ENCODE data around the gene CRYBB2. TPM values are rescaled to one million over a fixed set of nuclear protein-coding genes. Genes with fewer than 3 reads are reported as not detected.
"Not testable (repeated sequence)": the region's sequence is repeated elsewhere in the genome, so short reads cannot be mapped to it uniquely, and the experiment has no call there.

CRYBB2 gene
- total RNA-seq, 1 donor from 2014 or later, result not detected

DNA sequence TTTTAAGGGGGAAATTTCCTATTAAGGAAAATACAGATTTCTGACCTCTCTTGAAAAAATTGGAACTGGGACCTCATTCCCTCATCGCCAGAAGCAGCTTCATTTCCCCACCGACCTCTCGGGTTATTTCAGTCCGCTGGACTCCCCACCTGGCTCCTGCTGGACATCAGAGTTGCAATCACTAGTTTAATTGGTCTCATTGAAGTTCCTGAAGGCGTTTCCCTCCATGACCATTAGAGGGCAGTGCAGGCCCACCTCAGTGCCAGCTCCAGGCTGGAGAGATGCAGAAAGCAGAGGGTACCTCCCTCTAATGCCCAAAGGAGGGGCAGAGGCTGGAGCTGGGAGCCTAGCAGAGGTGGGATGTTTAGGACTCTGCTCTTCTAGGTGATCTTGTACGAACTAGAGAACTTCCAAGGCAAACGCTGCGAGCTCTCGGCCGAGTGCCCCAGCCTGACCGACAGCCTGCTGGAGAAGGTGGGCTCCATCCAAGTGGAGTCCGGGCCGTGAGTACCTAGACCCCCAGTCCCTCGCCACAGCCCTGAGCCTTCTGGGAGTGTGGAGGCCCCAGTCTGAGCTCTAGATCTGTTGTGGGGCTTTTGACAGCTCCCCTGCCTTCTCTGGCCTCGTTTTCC lies 17.0 kb upstream of the CRYBB2 start:
- no peaks in the 10 kb centered on the region for H3K9me3 ChIP-seq (ENCODE audit: low read depth)
- H3K9me3 Mint-ChIP-seq, result no peaks in the 10 kb centered on the region
- H3K4me1 ChIP-seq, result peaks cover 10% of the 10 kb centered on the region
- no peak overlapping the region for H3K4me2 ChIP-seq
- H3K27me3 ChIP-seq, result no peaks in the 10 kb centered on the region
- H3K27ac Mint-ChIP-seq, result no peak overlapping the region
- H3K4me1 Mint-ChIP-seq, result peaks cover 18% of the 10 kb centered on the region
- H3K36me3 Mint-ChIP-seq, result no peaks in the 10 kb centered on the region
- H3K9ac ChIP-seq, result no peak overlapping the region
- no peaks in the 10 kb centered on the region for H3K27me3 Mint-ChIP-seq (ENCODE audit: insufficient read depth, low read depth)
- peaks cover 21% of the 10 kb centered on the region for H4K20me1 ChIP-seq (ENCODE audit: low read depth)
- H3K36me3 ChIP-seq, result no peaks in the 10 kb centered on the region
- peak; percentile 84 for DNase-seq (ENCODE audit: low spot score)
- TF ChIP-seq EZH2 (IDR thresholded peaks at IDR 0.05), result no peak
- TF ChIP-seq, protein P1, sequence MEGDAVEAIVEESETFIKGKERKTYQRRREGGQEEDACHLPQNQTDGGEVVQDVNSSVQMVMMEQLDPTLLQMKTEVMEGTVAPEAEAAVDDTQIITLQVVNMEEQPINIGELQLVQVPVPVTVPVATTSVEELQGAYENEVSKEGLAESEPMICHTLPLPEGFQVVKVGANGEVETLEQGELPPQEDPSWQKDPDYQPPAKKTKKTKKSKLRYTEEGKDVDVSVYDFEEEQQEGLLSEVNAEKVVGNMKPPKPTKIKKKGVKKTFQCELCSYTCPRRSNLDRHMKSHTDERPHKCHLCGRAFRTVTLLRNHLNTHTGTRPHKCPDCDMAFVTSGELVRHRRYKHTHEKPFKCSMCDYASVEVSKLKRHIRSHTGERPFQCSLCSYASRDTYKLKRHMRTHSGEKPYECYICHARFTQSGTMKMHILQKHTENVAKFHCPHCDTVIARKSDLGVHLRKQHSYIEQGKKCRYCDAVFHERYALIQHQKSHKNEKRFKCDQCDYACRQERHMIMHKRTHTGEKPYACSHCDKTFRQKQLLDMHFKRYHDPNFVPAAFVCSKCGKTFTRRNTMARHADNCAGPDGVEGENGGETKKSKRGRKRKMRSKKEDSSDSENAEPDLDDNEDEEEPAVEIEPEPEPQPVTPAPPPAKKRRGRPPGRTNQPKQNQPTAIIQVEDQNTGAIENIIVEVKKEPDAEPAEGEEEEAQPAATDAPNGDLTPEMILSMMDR (IDR thresholded peaks at IDR 0.05), result peak; percentile 95
- H3F3A ChIP-seq (ENCODE audit: low read depth), result no peaks in the 10 kb centered on the region
- no peak overlapping the region for H3K27ac ChIP-seq
- no peak overlapping the region for H2AFZ ChIP-seq (replicated peaks)
- H3K4me3 ChIP-seq, result no peak overlapping the region
- no peaks in the 10 kb centered on the region for H3K79me2 ChIP-seq (ENCODE audit: low read depth)
- no peak overlapping the region for H3K4me3 Mint-ChIP-seq

DNA sequence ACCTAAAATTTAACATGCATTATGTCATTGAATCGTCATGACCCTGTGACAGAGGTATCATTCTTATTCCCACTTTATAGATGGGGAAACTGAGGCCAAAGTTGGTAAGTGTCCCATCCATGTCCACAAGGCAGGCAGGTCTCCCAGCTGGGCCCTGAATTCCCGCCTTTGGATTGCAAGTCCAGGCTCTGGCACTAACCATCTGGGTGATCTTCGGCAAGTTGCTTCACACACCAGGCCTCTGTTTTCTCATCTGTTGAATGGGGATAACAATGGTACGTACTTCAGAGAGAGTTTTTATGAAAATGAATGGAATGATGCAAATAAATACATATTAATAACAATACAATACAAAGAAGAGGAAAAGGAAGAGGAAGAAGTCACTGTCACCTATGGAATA lies 16.4 kb upstream of the CRYBB2 start:
- no peak overlapping the region for H3K4me3 ChIP-seq
- peaks cover 9% of the 10 kb centered on the region for H3K4me1 ChIP-seq
- no peaks in the 10 kb centered on the region for H3K36me3 ChIP-seq
- H3F3A ChIP-seq (ENCODE audit: low read depth), result no peaks in the 10 kb centered on the region
- no peaks in the 10 kb centered on the region for H3K27me3 ChIP-seq
- H3K9ac ChIP-seq, result no peak overlapping the region
- H2AFZ ChIP-seq (replicated peaks), result no peak overlapping the region
- Mint-ChIP-seq H3K27me3 (ENCODE audit: insufficient read depth, low read depth) (no peaks in the 10 kb centered on the region), H3K4me3 (no peak overlapping the region), H3K9me3 (no peaks in the 10 kb centered on the region), H3K4me1 (peaks cover 13% of the 10 kb centered on the region), H3K27ac (no peak overlapping the region), H3K36me3 (no peaks in the 10 kb centered on the region)
- H3K79me2 ChIP-seq (ENCODE audit: low read depth), result no peaks in the 10 kb centered on the region
- no peak overlapping the region for H3K27ac ChIP-seq
- DNase-seq (ENCODE audit: low spot score), result no peak
- no peak for TF ChIP-seq EZH2phosphoT487 (IDR thresholded peaks at IDR 0.05)
- no peak for TF ChIP-seq EZH2 (IDR thresholded peaks at IDR 0.05)
- H4K20me1 ChIP-seq (ENCODE audit: low read depth), result peaks cover 15% of the 10 kb centered on the region
- no peaks in the 10 kb centered on the region for H3K9me3 ChIP-seq (ENCODE audit: low read depth)
- no peak overlapping the region for H3K4me2 ChIP-seq

DNA sequence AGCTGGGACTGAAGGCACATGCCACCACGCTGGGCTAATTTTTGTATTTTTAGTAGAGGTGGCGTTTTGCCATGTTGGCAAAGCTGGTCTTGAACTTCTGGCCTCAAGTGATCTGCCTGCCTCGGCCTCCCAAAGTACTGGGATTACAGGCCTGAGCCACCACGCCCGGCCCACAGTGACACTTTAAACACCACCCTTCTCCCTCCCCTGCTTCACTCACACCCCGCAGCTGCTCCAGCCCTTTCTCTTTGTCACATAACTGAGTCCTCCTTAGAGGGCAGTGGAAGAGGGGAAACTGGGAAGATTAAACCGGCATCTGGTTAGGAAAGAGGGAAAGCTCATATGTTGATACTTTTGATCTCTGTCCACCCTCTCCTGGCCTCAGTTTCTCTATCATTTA lies 14.9 kb upstream of the CRYBB2 start:
- not testable (repeated sequence) for H3K36me3 Mint-ChIP-seq; H3K27me3 ChIP-seq; H3K79me2 ChIP-seq (ENCODE audit: low read depth); H3K27ac Mint-ChIP-seq; H3K4me3 ChIP-seq; H3K9ac ChIP-seq; H3K9me3 Mint-ChIP-seq; H3K4me1 Mint-ChIP-seq; H3K4me1 ChIP-seq; H3K4me3 Mint-ChIP-seq; H3K27ac ChIP-seq; H3K9me3 ChIP-seq (ENCODE audit: low read depth); H2AFZ ChIP-seq (replicated peaks); H3K27me3 Mint-ChIP-seq (ENCODE audit: insufficient read depth, low read depth); H4K20me1 ChIP-seq (ENCODE audit: low read depth); DNase-seq (ENCODE audit: low spot score); H3F3A ChIP-seq (ENCODE audit: low read depth); H3K4me2 ChIP-seq; H3K36me3 ChIP-seq

DNA sequence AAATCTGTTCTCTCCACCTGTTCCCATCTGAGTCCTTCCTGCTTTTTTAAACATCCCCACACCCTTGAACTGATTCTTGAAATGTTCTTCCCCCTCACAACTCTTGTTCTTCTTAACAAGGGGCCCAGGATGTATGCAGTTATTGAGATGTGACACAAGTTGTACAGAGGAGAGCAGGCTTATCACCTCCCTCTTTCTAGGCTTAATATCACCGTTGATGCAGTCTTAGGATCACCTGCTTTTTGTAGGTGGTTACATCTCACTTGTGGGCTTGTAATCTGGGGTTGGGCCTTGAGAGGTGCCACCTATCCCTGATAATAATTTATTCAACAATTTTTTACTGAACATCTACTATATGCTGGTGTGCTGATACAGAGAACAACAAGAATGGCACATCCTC lies 13.6 kb upstream of the CRYBB2 start:
- no peak for DNase-seq (ENCODE audit: low spot score)
- Histone ChIP-seq H3K27me3 (no peaks in the 10 kb centered on the region), H3K27ac (no peak overlapping the region), H3K4me1 (no peaks in the 10 kb centered on the region), H3K4me2 (no peak overlapping the region), H3K79me2 (ENCODE audit: low read depth) (no peaks in the 10 kb centered on the region), H4K20me1 (ENCODE audit: low read depth) (peaks cover 7% of the 10 kb centered on the region), H3K36me3 (no peaks in the 10 kb centered on the region), H2AFZ (replicated peaks) (no peak overlapping the region), H3K9me3 (ENCODE audit: low read depth) (no peaks in the 10 kb centered on the region), H3F3A (ENCODE audit: low read depth) (no peaks in the 10 kb centered on the region), H3K4me3 (no peak overlapping the region), H3K9ac (no peak overlapping the region)
- Mint-ChIP-seq H3K9me3 (no peaks in the 10 kb centered on the region), H3K27me3 (ENCODE audit: insufficient read depth, low read depth) (no peaks in the 10 kb centered on the region), H3K4me1 (no peaks in the 10 kb centered on the region), H3K4me3 (no peak overlapping the region), H3K27ac (no peak overlapping the region), H3K36me3 (no peaks in the 10 kb centered on the region)
- TF ChIP-seq, protein P1 (IDR thresholded peaks at IDR 0.05), result no peak
- TF ChIP-seq EZH2phosphoT487 (IDR thresholded peaks at IDR 0.05) (no peak), EZH2 (IDR thresholded peaks at IDR 0.05) (no peak)
